Measurements from ENCODE around the gene TMEM31.

Gene TMEM31

DNA sequence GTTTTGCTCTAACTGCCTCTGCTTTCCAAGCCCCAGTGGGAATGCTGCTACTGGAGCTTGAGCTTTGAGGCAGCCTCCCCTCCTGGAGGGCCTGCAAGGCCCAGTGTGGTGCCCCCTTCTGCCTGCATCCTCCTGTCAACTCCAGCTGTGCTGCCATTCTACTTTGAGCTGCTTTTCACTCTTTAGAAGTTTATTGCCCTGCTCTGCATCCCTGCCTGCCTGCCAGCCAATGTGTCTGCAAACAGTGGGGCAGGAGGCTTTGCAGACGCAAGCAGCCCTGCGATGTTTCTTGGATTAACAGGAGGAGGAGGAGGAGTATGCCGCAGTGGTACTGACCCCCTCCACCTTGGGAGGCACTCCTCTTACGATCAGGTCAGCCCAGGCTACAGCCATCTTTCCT is 16.4 kb downstream of the TMEM31 start:
- Histone ChIP-seq H3K4me3 (ENCODE audit: extremely low read depth, insufficient read depth, low read length, poor library complexity, severe bottlenecking) (no peak overlapping the region), H3K4me1 (ENCODE audit: control insufficient read depth, insufficient read depth, low read length, poor library complexity, severe bottlenecking) (peaks cover 18% of the 10 kb centered on the region), H3K9me3 (ENCODE audit: control insufficient read depth, low read length) (no peaks in the 10 kb centered on the region), H3K27ac (ENCODE audit: low read depth, low read length, severe bottlenecking) (no peak overlapping the region), H3K36me3 (ENCODE audit: control insufficient read depth, insufficient read depth, low read length) (no peaks in the 10 kb centered on the region)
- no CpG with 5 or more reads among the region's 4 CpGs for WGBS, 2 experiments (ENCODE audit: insufficient coverage in 2 of 2)

DNA sequence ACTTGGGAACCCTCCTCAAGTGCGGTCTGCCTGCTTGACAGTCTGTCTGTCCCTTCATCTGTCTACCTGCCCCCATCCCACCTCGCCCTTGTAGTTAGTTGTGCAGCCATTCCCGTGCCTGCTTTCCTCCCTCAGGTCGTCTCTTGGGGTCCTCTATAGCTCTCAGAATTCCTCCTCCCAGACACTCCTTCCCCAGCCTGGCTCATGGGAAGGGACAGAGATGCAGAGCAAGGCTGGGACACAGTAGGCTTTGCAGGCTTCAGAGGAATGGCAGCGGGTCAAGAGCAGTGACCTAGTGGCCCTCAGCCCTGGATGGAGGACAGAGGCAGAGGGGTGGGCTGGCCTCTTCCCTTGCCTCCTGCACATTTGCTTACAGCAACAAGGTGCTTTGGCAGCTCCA is 18.3 kb downstream of the TMEM31 start:
- Histone ChIP-seq H3K27ac (ENCODE audit: low read depth, low read length, severe bottlenecking) (no peak overlapping the region), H3K4me1 (ENCODE audit: control insufficient read depth, insufficient read depth, low read length, poor library complexity, severe bottlenecking) (peaks cover 18% of the 10 kb centered on the region), H3K4me3 (ENCODE audit: extremely low read depth, insufficient read depth, low read length, poor library complexity, severe bottlenecking) (no peak overlapping the region), H3K36me3 (ENCODE audit: control insufficient read depth, insufficient read depth, low read length) (no peaks in the 10 kb centered on the region), H3K9me3 (ENCODE audit: control insufficient read depth, low read length) (no peaks in the 10 kb centered on the region)
- WGBS, 2 experiments (ENCODE audit: insufficient coverage in 2 of 2): 80% methylated on average over 1 of the region's 5 CpGs; no CpG with 5 or more reads in 1 of the 2 experiments

DNA sequence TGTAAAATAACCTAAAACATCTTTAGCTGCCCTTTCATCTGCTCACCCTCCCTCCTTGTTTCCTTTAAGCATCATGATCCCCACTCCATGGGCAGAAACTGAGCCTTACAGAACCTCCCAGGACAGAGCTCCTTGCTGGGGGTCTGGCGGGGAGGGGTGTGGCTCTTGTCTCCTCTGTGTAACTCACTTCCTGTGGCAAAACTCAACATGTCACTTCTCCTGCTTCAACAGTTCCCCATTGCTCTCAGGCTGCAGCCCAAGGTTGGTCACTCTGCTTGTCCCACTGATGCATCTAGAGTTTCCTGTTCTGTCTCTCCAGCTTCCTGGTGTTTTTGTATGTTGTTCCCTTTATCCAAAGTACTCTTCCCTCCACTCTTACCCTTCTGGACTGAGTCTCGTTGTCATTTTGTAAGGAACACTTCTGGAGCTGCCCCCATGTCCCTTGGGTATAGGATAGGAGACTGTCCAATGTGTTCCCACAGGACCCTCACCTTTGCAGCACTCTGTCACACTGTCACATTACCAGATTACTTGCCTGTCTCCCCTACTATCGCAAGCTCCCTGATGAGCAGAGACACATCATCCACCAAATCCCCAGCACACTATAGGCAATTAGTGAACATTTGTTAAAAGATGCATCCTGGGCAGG is 19.6 kb downstream of the TMEM31 start:
- peak overlapping the region; percentile 81 for H3K27ac ChIP-seq (ENCODE audit: low read depth, low read length, severe bottlenecking)
- H3K36me3 ChIP-seq (ENCODE audit: control insufficient read depth, insufficient read depth, low read length): no peaks in the 10 kb centered on the region
- no CpG with 5 or more reads among the region's 3 CpGs for WGBS, 2 experiments (ENCODE audit: insufficient coverage in 2 of 2)
- H3K4me3 ChIP-seq (ENCODE audit: extremely low read depth, insufficient read depth, low read length, poor library complexity, severe bottlenecking): no peak overlapping the region
- peaks cover 18% of the 10 kb centered on the region for H3K4me1 ChIP-seq (ENCODE audit: control insufficient read depth, insufficient read depth, low read length, poor library complexity, severe bottlenecking)
- no peaks in the 10 kb centered on the region for H3K9me3 ChIP-seq (ENCODE audit: control insufficient read depth, low read length)

DNA sequence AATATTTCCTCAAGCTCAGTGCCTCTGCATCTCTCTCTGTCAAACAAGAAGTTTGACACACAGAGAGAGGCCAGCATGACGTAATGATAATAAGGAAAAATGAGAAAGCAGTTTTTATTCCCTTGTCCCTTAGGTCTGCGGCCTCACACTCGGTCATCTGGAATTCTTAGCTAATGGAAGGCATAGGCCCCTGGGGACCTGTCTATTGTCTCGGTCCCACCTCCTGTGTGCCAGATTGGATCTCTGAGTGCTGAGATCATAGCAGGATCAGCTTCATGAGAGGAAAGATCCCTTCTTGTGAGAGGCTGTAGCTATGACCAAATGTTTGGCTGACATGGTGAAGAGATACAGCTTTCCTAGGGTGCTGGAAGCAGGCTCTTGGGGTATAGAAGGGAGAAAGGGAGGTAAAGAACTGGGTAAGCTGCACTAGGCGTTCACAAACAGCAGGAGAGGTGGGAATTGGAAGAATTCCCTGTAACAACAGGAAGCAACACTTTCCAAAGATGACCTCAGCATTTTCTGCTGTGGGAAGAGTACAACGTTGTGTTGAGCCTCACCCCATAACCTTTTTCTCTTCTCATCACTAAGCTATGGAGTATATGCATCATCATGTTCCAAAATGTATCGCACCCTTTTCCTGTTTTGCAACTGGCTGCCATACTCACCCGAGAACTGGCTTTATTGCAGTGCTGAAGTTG is 20.2 kb downstream of the TMEM31 start:
- peak overlapping the region; percentile 81 for H3K27ac ChIP-seq (ENCODE audit: low read depth, low read length, severe bottlenecking)
- 78% methylated on average over 3 of the region's 8 CpGs; no CpG with 5 or more reads in 1 of the 2 experiments for WGBS, 2 experiments (ENCODE audit: insufficient coverage in 2 of 2)
- H3K36me3 ChIP-seq (ENCODE audit: control insufficient read depth, insufficient read depth, low read length): no peaks in the 10 kb centered on the region
- H3K9me3 ChIP-seq (ENCODE audit: control insufficient read depth, low read length): no peaks in the 10 kb centered on the region
- peaks cover 18% of the 10 kb centered on the region for H3K4me1 ChIP-seq (ENCODE audit: control insufficient read depth, insufficient read depth, low read length, poor library complexity, severe bottlenecking)
- no peak overlapping the region for H3K4me3 ChIP-seq (ENCODE audit: extremely low read depth, insufficient read depth, low read length, poor library complexity, severe bottlenecking)

DNA sequence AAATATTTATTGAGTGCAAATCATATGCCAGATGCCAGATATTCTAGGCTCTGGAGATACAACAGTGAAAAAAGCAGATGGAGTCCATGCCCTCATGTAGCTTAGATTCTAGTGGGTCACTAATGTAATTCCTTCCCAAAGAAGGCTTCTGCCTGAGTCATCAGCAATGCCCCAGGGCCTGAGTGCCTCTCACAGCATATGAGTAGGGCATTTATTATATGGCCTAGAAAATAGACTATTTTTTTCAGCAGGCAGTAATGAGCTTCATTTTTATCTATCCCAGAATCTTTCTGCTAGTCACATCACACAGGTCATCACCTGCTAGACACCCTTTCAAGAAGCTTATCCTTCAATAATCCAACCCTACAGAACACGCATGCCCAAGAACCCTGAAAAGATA is 22.3 kb downstream of the TMEM31 start:
- H3K4me1 ChIP-seq (ENCODE audit: control insufficient read depth, insufficient read depth, low read length, poor library complexity, severe bottlenecking): peaks cover 18% of the 10 kb centered on the region
- no peak overlapping the region for H3K4me3 ChIP-seq (ENCODE audit: extremely low read depth, insufficient read depth, low read length, poor library complexity, severe bottlenecking)
- WGBS, 2 experiments (ENCODE audit: insufficient coverage in 2 of 2): no CpG with 5 or more reads among the region's 1 CpG
- no peaks in the 10 kb centered on the region for H3K36me3 ChIP-seq (ENCODE audit: control insufficient read depth, insufficient read depth, low read length)
- no peak overlapping the region for H3K27ac ChIP-seq (ENCODE audit: low read depth, low read length, severe bottlenecking)
- no peaks in the 10 kb centered on the region for H3K9me3 ChIP-seq (ENCODE audit: control insufficient read depth, low read length)

DNA sequence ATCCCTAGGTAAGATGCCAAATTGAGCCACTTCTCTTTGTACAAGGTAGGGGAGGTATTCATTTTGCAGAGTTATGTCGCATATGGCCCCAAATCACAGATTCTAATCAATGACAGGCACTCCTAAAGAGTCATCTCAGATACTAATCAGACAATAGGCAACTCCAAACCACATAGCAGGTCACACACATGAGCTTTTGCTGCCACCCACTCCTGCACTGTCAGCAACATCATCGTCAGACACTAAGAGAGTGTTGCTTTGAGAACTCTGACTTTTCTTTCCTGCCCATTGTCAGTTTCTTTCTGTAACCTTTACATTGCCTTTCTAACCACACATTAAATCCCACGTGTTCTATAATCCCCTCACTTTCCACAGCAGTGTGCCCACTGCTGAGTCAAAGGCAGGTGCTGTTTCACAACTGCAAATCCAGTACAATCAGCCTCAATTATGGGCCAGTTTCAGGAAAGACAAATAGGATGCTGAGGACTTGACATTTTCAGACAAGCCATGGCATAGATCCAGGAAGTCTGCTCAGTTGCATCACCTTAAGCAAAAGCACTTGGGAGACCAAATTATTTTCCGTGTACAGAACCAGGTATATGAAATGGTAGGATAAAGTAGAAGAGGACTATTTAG is 23.5 kb downstream of the TMEM31 start:
- H3K9me3 ChIP-seq (ENCODE audit: control insufficient read depth, low read length): no peaks in the 10 kb centered on the region
- 75 to 83% methylated on average over 1 to 3 of the region's 4 CpGs for WGBS, 2 experiments (ENCODE audit: insufficient coverage in 2 of 2)
- no peaks in the 10 kb centered on the region for H3K36me3 ChIP-seq (ENCODE audit: control insufficient read depth, insufficient read depth, low read length)
- no peak overlapping the region for H3K4me3 ChIP-seq (ENCODE audit: extremely low read depth, insufficient read depth, low read length, poor library complexity, severe bottlenecking)
- H3K4me1 ChIP-seq (ENCODE audit: control insufficient read depth, insufficient read depth, low read length, poor library complexity, severe bottlenecking): peaks cover 17% of the 10 kb centered on the region
- peak overlapping the region; percentile 10 for H3K27ac ChIP-seq (ENCODE audit: low read depth, low read length, severe bottlenecking)

DNA sequence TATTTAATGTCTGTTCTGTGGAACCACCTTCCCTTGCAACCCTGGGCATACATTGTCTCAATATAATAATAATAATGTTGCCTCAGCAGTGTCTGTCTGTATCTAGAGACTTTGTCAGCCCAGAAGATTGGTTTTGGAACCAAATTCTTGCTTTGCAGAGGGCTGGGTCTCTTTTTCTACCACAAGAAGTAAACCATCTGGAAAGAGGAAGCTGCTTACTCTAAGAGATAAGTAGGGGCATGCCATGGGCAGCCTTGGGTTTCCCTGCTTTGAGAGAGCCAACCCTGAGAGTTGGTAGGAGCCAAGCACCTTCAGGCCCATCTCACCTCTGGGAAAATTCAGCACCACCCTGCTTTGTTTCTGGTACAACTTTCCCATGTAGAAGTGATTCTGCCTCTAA is 27.0 kb downstream of the TMEM31 start:
- H3K27ac ChIP-seq (ENCODE audit: low read depth, low read length, severe bottlenecking): no peak overlapping the region
- H3K36me3 ChIP-seq (ENCODE audit: control insufficient read depth, insufficient read depth, low read length): no peaks in the 10 kb centered on the region
- no peak overlapping the region for H3K4me3 ChIP-seq (ENCODE audit: extremely low read depth, insufficient read depth, low read length, poor library complexity, severe bottlenecking)
- H3K4me1 ChIP-seq (ENCODE audit: control insufficient read depth, insufficient read depth, low read length, poor library complexity, severe bottlenecking): no peaks in the 10 kb centered on the region
- H3K9me3 ChIP-seq (ENCODE audit: control insufficient read depth, low read length): no peaks in the 10 kb centered on the region

DNA sequence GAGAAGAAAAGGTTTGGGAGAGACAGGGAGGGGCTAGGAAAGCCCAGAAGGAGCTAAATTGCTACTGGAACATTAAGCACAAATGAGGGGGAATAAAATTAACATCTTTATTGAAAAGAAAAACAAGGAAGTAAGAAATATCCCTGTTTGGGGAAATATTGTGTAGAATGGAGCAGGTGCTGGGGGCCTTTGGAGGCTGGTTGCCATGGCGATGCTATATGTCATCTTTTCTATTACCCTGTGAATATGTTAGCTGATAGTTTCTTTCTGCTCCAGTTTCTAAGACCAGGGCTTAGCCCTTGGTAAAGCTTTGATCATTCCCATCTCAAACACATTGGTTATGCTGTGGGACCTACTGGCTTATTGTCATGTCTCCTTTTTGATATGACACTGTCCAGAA is 28.7 kb downstream of the TMEM31 start:
- no peaks in the 10 kb centered on the region for H3K4me1 ChIP-seq (ENCODE audit: control insufficient read depth, insufficient read depth, low read length, poor library complexity, severe bottlenecking)
- no peaks in the 10 kb centered on the region for H3K9me3 ChIP-seq (ENCODE audit: control insufficient read depth, low read length)
- H3K4me3 ChIP-seq (ENCODE audit: extremely low read depth, insufficient read depth, low read length, poor library complexity, severe bottlenecking): no peak overlapping the region
- H3K27ac ChIP-seq (ENCODE audit: low read depth, low read length, severe bottlenecking): no peak overlapping the region
- H3K36me3 ChIP-seq (ENCODE audit: control insufficient read depth, insufficient read depth, low read length): no peaks in the 10 kb centered on the region
- no CpG with 5 or more reads among the region's 1 CpG for WGBS, 2 experiments (ENCODE audit: insufficient coverage in 2 of 2)

DNA sequence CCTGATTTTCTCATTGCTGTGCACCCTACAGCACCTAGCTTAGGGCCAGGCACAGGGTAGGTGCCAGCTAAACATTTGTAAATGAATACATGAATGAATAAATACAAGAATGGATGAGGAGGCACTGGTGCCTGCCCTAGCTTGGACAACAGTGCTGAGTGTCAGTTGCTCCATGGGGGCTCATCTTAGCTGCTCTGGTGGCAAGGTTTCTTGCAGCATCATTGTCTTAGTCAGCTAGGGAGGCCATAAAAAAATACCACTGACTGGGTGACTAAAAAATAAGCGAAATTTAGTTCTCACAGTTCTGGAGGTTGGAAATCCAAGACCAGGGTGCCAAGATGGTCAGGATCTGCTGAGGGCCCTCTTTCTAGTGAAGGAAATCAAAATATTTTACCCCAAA is 31.2 kb downstream of the TMEM31 start:
- no peaks in the 10 kb centered on the region for H3K4me1 ChIP-seq (ENCODE audit: control insufficient read depth, insufficient read depth, low read length, poor library complexity, severe bottlenecking)
- no peak overlapping the region for H3K27ac ChIP-seq (ENCODE audit: low read depth, low read length, severe bottlenecking)
- H3K4me3 ChIP-seq (ENCODE audit: extremely low read depth, insufficient read depth, low read length, poor library complexity, severe bottlenecking): no peak overlapping the region
- no CpG with 5 or more reads among the region's 1 CpG for WGBS, 2 experiments (ENCODE audit: insufficient coverage in 2 of 2)
- H3K36me3 ChIP-seq (ENCODE audit: control insufficient read depth, insufficient read depth, low read length): no peaks in the 10 kb centered on the region
- no peaks in the 10 kb centered on the region for H3K9me3 ChIP-seq (ENCODE audit: control insufficient read depth, low read length)

DNA sequence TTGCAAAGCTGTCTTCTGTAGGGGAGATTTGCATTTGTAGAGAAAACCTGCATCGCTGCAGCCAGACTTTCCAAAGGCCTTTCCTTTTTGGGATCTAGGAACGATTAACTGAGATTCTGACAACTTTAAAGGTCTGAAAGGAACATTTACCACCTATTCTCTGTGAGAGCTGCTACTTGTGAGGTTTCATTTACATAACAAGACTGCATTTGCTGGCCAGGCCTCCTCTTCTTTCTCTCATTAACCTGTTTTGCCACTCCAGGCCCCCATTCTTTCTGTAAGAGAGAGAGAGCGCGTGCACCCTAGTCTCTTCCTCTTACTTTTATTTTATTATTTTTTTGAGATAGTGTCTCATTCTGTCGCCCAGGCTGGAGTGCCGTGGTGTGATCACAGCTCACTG is 31.6 kb downstream of the TMEM31 start:
- H3K4me1 ChIP-seq (ENCODE audit: control insufficient read depth, insufficient read depth, low read length, poor library complexity, severe bottlenecking): no peaks in the 10 kb centered on the region

DNA sequence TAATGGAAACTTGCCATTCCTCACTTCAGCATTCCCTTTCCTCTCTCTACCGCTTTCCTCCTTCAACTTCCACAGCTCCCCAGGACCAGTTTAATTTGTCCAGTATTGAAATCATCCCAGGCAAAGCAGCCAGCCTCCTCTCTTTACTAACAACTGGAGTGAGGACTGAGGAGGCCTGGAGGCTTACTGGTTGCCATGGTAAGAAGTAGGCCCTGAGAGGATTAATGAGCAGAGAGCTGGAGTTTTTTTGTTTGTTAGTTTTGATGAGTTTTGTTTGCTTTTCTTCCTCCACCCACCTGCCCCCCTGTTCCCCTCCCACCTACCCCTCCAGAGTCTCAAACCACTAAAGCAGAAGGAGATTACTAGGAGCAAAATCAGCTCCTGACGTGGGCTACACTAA is 36.5 kb downstream of the TMEM31 start:
- H3K27ac ChIP-seq (ENCODE audit: low read depth, low read length, severe bottlenecking): no peak overlapping the region
- no peak overlapping the region for H3K4me3 ChIP-seq (ENCODE audit: extremely low read depth, insufficient read depth, low read length, poor library complexity, severe bottlenecking)
- no peaks in the 10 kb centered on the region for H3K4me1 ChIP-seq (ENCODE audit: control insufficient read depth, insufficient read depth, low read length, poor library complexity, severe bottlenecking)
- no peaks in the 10 kb centered on the region for H3K9me3 ChIP-seq (ENCODE audit: control insufficient read depth, low read length)
- no peaks in the 10 kb centered on the region for H3K36me3 ChIP-seq (ENCODE audit: control insufficient read depth, insufficient read depth, low read length)
- no CpG with 5 or more reads among the region's 2 CpGs for WGBS, 2 experiments (ENCODE audit: insufficient coverage in 2 of 2)

More for the DNA sequence above, 31.6 kb downstream of the TMEM31 start:
- WGBS, 2 experiments (ENCODE audit: insufficient coverage in 2 of 2): 29 to 40% methylated on average over 1 of the region's 6 CpGs
- Histone ChIP-seq H3K9me3 (ENCODE audit: control insufficient read depth, low read length) (no peaks in the 10 kb centered on the region), H3K36me3 (ENCODE audit: control insufficient read depth, insufficient read depth, low read length) (no peaks in the 10 kb centered on the region), H3K27ac (ENCODE audit: low read depth, low read length, severe bottlenecking) (no peak overlapping the region), H3K4me3 (ENCODE audit: extremely low read depth, insufficient read depth, low read length, poor library complexity, severe bottlenecking) (no peak overlapping the region)

All from mesodermal cell (in vitro differentiated cells).